SK-N-MC (cell line): ENCODE measurements around the gene BMI1.

ENCODE experiments used
- DNase-seq: peaks from one replicate; pipeline ENCODE4 v3.0.0-alpha.2; 2011; ENCODE audit warnings: low read depth, low spot score
- H3K27ac ChIP-seq: fragments of 200-600 bp; sonication (generic); 2 replicates; pipeline ENCODE4 v1.5.1; 2016; ENCODE audit warnings: mixed run types
- H3K36me3 ChIP-seq: fragments of 200-600 bp; sonication (generic); 2 replicates; pipeline ENCODE4 v1.6.1; 2017; ENCODE audit warnings: antibody characterized with exemption, low read length, mixed read lengths; ENCODE audit not compliant: insufficient read depth
- H3K4me3 ChIP-seq: fragments of 200-600 bp; sonication (generic); 2 replicates; pipeline ENCODE4 v1.5.1; 2016
- H3K9ac ChIP-seq: fragments of 200-600 bp; sonication (generic); 2 replicates; pipeline ENCODE4 v1.8.0; 2017; ENCODE audit warnings: mixed run types, mixed read lengths; ENCODE audit not compliant: insufficient read length
- H3K9me3 ChIP-seq: fragments of 200-600 bp; sonication (generic); 2 replicates; pipeline ENCODE4 v1.6.1; 2017; ENCODE audit warnings: low read depth, mild to moderate bottlenecking, antibody characterized with exemption, low read length, moderate library complexity, mixed read lengths
- EZH2 ChIP-seq: fragments of 200-600 bp; sonication (generic); IDR thresholded peaks from one replicate; pipeline ENCODE4 v1.6.1; 2017; ENCODE audit warnings: antibody characterized with exemption
- FOXP2 ChIP-seq: optimal IDR thresholded peaks from 2 replicates; pipeline ENCODE3; 2011; ENCODE audit warnings: mild to moderate bottlenecking, moderate library complexity; ENCODE audit not compliant: insufficient read depth; ENCODE audit errors: extremely low read length, control extremely low read depth
- POLR2AphosphoS5 ChIP-seq: IDR thresholded peaks from 2 replicates; pipeline ENCODE4 v1.6.1; 2012; ENCODE audit warnings: mild to moderate bottlenecking, low read depth, low read length, borderline replicate concordance

BMI1 gene

GRCh38 chr10:22365644-22366434 is 44.9 kb downstream of the BMI1 start:
- peak overlapping the region; percentile 92 for H3K27ac ChIP-seq

GRCh38 chr10:22366435-22366703 is 45.5 kb downstream of the BMI1 start:
- no peak for DNase-seq

More at GRCh38 chr10:22365644-22366434, 44.9 kb downstream of the BMI1 start:
- Histone ChIP-seq H3K36me3 (no peaks in the 10 kb centered on the region), H3K9me3 (no peaks in the 10 kb centered on the region), H3K4me3 (no peak overlapping the region), H3K9ac (no peak overlapping the region)
- peak; percentile 16 for DNase-seq
- no peak for TF ChIP-seq FOXP2
- no peak for TF ChIP-seq POLR2AphosphoS5
- no peak for TF ChIP-seq EZH2

DNA sequence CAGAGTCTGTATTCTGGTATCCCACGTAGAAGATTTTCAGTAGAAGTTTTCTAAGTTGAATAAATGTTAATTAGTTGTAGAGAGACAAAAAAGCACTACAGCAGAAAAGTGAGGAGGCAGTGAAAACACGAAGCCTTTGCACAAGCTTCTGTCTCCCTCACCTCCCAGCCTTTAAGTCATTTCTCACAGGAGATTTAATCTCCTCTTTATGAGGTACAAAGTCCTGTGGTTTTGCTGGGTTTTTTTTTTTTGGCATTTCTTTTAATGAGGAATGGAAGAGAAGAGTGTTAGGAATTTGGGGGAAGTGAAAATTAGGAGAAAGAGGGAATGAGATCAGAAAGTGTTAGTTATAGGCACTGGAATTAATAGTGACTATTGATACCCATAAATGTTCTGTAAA is 45.9 kb downstream of the BMI1 start:
- Histone ChIP-seq H3K9ac (peak overlapping the region; percentile 47), H3K27ac (peak overlapping the region; percentile 92), H3K4me3 (peak overlapping the region; percentile 10; the same call in 1 of the 2 replicates), H3K9me3 (no peaks in the 10 kb centered on the region), H3K36me3 (no peaks in the 10 kb centered on the region)
- DNase-seq: no peak
- TF ChIP-seq POLR2AphosphoS5 (no peak), EZH2 (no peak), FOXP2 (no peak)

More at GRCh38 chr10:22366435-22366703, 45.5 kb downstream of the BMI1 start:
- peak overlapping the region; percentile 92 for H3K27ac ChIP-seq
- TF ChIP-seq POLR2AphosphoS5 (no peak), EZH2 (no peak), FOXP2 (no peak)
- no peak overlapping the region for H3K9ac ChIP-seq
- H3K9me3 ChIP-seq: no peaks in the 10 kb centered on the region
- H3K36me3 ChIP-seq: no peaks in the 10 kb centered on the region
- H3K4me3 ChIP-seq: peak overlapping the region; percentile 10; the same call in 1 of the 2 replicates

- no peak for TF ChIP-seq POLR2AphosphoS5
- no peak for TF ChIP-seq EZH2
- TF ChIP-seq FOXP2: no peak
- H3K4me3 ChIP-seq: no peak overlapping the region
- H3K9me3 ChIP-seq: no peaks in the 10 kb centered on the region
- no peaks in the 10 kb centered on the region for H3K36me3 ChIP-seq
- H3K27ac ChIP-seq: peak overlapping the region; percentile 77
- DNase-seq: no peak
- H3K9ac ChIP-seq: no peak overlapping the region
These were observed 46.6 kb downstream of the BMI1 start for GRCh38 chr10:22367471-22367870.

- Histone ChIP-seq H3K9me3 (no peaks in the 10 kb centered on the region), H3K27ac (no peak overlapping the region), H3K36me3 (no peaks in the 10 kb centered on the region), H3K9ac (no peak overlapping the region), H3K4me3 (no peak overlapping the region)
- no peak for TF ChIP-seq POLR2AphosphoS5
- no peak for DNase-seq
These were observed 47.5 kb downstream of the BMI1 start for GRCh38 chr10:22368402-22368801.

GRCh38 chr10:22368981-22369380 is 48.1 kb downstream of the BMI1 start:
- TF ChIP-seq POLR2AphosphoS5 (no peak), FOXP2 (no peak), EZH2 (no peak)
- no peaks in the 10 kb centered on the region for H3K36me3 ChIP-seq
- no peak overlapping the region for H3K9ac ChIP-seq
- H3K4me3 ChIP-seq: no peak overlapping the region
- H3K27ac ChIP-seq: no peak overlapping the region
- no peaks in the 10 kb centered on the region for H3K9me3 ChIP-seq
- no peak for DNase-seq

DNA sequence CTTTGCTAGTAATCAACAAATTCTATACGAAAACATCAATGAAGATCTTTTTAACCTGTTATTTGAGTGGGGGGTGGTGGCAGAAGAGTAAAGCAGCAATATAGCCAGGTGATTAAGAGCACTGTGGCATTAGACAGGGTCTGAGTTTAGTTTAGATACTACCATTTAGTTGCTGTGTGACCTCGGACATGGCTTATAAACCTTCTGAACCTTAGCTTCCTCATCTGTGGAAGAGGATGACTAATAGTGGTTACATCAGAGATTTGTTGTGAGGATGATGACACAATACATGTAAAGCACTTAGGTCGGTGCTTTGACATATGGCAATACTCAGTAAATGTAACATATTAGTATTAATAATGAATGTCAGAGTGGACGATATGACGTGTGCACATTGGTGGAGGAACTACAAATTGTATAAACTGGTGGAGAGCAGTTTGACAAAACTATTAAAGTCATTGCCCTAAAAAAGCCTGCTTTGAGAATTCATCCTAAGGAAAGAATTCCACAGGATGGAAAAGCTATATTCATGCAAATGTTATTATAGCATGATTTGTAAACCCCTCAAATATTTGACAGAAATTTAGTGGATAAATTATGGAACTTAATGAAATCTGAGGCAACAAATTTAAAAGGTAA is 48.7 kb downstream of the BMI1 start:
- no peak overlapping the region for H3K27ac ChIP-seq
- no peak overlapping the region for H3K4me3 ChIP-seq
- H3K9me3 ChIP-seq: no peaks in the 10 kb centered on the region
- no peak overlapping the region for H3K9ac ChIP-seq
- H3K36me3 ChIP-seq: no peaks in the 10 kb centered on the region
- TF ChIP-seq POLR2AphosphoS5 (no peak), EZH2 (no peak), FOXP2 (no peak)
- DNase-seq: no peak

DNA sequence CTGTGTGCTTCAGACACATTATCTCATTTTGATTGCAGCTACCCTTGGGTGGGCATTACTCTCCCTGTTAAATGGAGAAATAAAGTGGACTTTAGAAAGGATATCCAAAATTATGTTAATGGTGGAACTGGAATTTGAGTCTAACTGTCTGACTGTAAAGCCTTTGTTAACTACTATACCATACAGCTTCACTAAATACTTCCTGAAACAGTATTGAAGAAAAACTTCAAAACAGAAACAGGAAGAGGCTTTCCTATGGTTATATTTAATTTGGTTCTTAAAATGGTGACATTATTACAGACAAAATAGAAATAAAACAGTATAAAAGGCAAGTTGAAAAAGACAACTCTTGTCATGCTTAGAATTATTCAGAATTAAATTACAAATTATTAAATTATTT is 49.4 kb downstream of the BMI1 start:
- H3K9me3 ChIP-seq: no peaks in the 10 kb centered on the region
- no peak overlapping the region for H3K9ac ChIP-seq
- TF ChIP-seq POLR2AphosphoS5 (no peak), EZH2 (no peak), FOXP2 (no peak)
- H3K27ac ChIP-seq: no peak overlapping the region
- DNase-seq: no peak
- no peak overlapping the region for H3K4me3 ChIP-seq
- H3K36me3 ChIP-seq: no peaks in the 10 kb centered on the region

DNA sequence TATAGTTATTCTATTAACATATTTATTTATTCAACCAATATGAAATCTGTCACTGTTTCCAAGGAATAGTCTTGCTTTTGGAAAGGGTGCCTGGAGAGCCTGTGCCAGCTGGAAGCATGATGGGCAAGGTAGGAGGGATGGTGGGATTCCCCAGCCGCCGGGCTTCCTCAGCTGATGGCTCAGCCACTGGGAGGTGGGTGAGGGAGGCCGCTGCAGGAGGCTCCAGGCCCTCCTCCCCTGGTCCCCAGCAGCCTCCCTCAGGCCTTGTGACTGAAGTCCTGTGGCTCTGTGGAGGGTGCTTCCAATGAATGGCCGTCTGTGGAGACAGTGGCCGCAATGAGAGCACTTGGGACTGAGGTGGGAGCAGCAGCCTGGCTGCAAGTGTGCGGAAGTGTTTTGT is 51.4 kb downstream of the BMI1 start:
- no peak for DNase-seq
- Histone ChIP-seq H3K9ac (no peak overlapping the region), H3K4me3 (no peak overlapping the region), H3K36me3 (no peaks in the 10 kb centered on the region), H3K27ac (no peak overlapping the region), H3K9me3 (no peaks in the 10 kb centered on the region)
- TF ChIP-seq EZH2 (no peak), FOXP2 (no peak), POLR2AphosphoS5 (no peak)
